ENCODE data around the gene ADISSP.

The ADISSP gene

DNA sequence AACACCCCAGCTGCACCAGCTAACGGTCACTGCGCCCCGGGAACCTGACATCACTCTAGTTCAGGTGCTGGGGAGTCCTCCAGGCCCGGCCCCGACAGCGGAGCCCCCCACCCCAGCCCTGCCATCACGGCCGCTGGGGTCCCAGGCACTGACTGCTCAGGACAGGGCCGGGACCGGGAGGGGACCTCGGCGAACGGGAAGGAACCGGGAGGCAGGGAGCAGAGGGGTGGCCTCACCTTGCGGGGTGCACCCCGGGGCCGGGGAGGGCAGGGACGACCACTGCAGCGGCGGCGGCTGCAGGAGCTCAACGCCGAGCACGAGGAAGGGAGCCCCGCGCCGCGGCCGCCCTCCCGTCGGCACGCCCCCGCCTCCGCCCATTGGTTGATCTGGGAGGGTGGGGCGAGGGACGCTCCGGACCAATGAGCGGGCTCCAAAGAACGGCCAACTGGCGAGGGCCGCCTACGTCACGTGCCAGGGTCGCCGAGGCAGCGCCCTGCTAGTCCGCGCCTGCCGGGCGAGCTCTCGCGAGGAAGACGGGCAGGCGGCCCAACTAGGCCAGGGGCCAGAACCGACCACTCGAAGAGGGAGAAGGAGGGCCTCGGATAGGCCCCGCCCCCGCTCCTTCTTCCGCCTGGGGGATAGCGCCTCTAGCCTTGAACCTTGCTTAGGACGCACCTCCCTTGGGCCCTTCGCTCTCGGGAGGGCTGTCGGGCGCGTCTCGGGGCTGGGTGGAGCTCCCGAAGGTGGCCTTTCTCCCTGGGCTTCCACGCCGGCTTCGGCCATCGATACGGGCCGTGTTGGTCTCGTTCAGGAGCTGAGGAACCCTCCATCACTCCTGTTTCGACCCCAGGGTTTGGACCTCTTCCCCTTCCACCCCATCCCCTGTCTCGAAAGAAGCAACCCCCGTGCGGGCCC lies at the start of gene ADISSP:
TSS of gene ADISSP (minus strand) at position 327 of the 915 bp plus-strand sequence. CDS start 7,653 bp downstream, outside the sequence.
- peak; percentile 99 for DNase-seq

DNA sequence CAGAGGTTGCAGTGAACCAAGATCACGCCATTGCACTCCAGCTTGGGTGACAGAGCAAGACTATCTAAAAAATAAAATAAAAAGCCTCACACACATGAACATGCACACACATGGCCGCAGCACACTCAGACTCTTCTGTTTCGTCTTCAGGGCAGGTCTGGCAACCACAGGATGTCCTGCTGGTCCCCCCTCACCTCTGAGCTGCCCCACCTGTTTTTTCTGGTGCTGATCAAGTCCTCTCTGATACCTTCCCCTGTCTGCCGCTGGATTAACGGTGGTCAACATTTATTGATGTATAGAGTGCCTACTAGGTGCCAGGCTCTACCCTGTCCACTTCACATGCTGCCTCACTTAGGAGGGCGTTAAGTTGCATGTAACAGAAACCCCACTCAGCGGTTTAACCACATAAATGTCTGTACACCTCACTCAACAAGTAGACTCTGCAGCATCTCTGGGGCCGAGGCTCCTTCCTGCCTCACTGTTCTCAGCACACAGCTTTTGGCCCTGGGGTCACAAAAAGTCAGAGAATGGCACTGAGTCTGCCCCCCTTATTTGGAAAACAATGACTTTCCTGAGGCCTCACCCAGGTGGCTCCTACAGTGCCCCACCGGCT lies 48.3 kb upstream of the ADISSP start:
- no peak for DNase-seq

GRCh38 chr20:3814928-3815495 lies 47.5 kb upstream of the ADISSP start:
- no peak for DNase-seq

DNA sequence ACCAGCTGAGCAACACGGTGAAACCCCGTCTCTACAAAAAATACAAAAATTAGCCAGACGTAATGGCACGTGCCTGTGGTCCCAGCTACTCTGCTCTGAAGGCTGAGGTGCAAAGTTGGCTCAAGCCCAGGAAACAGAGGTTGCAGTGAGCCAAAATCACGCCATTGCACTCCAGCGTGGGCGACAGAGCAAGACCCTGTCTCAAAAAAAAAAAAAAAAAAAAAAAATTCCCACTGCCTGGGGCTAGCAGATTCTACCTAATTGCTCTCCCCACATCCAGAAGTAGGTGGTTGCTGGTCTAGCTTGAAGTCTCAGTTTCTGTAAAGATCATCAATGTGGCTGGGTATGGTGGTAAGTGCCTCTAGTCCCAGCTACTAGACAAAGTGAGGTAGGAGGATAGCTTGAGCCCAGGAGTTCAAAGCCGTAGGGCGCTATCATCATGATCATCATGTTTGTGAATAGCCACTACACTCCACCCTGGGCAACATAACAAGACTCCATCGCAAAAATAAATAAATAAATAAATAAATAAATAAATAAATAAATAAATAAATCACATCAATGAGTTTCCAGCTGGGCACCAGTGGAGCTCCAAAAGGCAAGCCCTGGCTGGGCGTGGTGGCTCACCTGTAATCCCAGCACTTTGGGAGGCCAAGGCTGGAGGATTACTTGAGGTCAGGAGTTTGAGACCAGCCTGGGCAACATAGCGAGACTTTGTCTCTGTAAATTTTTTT lies 46.5 kb upstream of the ADISSP start:
- no peak for DNase-seq

GRCh38 chr20:3812975-3813847 lies 45.7 kb upstream of the ADISSP start:
- DNase-seq = no peak

GRCh38 chr20:3812259-3812681 lies 44.7 kb upstream of the ADISSP start:
- no peak for DNase-seq

- DNase-seq = no peak
These were observed 44.1 kb upstream of the ADISSP start for GRCh38 chr20:3811467-3812258.

DNA sequence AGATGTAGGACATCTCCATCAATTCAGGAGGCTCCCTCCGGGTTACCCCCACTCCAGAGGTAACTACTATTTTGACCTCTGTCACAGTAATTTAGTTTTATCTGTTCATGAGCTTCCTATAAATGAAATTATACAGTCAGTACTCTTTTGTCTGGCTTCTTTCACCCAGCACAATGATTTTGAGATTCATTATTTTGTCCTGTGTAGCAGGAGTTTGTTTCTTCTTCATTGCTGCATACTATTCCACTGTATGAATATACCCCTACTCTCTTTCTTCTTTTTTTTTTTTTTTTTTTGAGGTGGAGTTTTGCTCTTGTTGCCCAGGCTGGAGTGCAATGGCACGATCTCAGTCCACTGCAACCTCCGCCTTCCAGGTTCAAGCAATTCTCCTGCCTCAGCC lies 41.0 kb upstream of the ADISSP start:
- no peak for DNase-seq

GRCh38 chr20:3804781-3805180 lies 37.2 kb upstream of the ADISSP start:
- DNase-seq = no peak

DNA sequence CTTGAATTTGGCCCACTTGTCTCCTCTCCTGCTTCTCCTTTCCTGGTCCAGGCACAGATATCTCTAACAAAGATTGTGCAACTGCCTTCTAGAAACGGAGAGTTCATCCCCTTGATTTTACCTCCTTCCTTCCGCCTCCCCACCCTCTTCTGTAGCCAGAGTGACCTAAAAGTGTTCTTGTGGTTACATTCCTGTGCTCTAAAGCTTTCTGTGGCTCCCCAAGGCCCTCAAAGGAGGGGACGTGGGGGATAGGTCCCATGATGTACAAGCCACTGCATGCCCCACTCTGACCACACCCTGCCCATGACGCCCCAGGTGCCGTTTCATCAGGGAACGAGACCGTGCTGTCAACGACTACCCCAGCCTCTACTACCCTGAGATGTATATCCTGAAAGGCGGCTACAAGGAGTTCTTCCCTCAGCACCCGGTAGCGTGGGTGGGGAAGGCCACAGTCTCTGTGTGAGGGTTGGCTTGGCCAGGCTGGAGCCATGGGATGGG lies 36.8 kb upstream of the ADISSP start:
- DNase-seq = no peak

DNA sequence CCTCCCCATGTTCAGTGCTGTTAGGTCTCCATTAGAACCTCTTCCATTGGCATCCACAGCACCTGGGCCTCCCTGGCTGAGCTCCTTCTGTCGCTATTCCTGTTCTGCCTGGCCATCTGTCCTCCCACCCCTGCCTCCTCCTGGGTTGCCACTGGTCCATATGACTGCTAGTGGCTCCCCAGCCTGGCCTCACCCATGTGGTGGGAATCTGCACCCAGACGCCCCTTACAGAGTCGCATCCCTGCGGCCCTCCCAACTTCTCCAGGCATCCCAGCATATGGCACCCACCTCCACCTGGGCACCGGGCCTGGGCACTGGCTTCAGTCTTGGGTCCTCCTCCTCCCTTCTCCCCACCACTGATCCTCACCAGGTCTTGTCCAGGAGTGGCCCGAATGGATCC lies 36.3 kb upstream of the ADISSP start:
- DNase-seq = no peak

DNA sequence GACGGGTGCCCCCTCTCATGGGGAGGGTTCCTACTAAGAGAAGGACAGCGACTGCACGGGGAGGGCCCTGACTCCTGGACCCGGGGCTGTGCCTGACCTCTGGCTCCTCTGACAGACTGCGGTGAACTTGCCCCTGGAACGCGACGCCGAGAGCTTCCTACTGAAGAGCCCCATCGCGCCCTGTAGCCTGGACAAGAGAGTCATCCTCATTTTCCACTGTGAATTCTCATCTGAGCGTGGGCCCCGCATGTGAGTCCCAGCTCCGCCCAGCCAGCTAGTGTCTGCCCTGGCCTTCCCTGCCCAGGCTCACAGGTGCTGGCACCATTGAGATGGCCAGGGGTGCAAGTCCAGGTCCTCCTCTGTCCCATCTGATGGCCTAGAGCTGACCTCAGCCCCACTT lies 35.7 kb upstream of the ADISSP start:
- DNase-seq = no peak

- no peak for DNase-seq
These were observed 35.1 kb upstream of the ADISSP start for GRCh38 chr20:3802524-3803239.

DNA sequence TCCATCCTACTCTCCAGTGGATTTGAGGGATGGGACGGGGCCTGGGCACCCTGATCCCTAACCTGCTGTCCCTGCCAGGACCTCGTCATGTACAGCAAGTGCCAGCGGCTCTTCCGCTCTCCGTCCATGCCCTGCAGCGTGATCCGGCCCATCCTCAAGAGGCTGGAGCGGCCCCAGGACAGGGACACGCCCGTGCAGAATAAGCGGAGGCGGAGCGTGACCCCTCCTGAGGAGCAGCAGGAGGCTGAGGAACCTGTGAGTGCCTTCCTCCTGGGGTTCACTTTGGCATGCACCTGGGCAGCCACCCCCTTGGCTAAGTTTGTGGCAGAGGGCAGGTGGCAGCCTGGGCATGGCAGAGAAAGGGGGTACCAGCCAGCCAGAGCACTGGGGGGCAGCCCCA lies 34.3 kb upstream of the ADISSP start:
- no peak for DNase-seq

GRCh38 chr20:3801299-3801698 lies 33.7 kb upstream of the ADISSP start:
- DNase-seq = no peak

DNA sequence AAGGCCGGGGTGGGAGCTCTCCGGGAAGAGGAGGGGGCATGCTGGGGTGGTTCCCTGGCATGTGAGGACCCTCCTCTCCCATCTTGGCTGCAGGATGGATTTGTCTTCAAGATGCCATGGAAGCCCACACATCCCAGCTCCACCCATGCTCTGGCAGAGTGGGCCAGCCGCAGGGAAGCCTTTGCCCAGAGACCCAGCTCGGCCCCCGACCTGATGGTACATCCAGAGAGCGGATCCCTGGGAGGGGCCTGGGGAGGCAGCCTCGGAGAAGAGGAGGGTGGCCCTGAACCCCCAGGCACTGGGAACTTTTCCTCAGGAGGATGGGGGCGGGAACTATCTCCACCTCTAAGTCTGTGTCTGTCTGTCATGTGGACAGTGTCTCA lies 33.3 kb upstream of the ADISSP start:
- no peak for DNase-seq

DNA sequence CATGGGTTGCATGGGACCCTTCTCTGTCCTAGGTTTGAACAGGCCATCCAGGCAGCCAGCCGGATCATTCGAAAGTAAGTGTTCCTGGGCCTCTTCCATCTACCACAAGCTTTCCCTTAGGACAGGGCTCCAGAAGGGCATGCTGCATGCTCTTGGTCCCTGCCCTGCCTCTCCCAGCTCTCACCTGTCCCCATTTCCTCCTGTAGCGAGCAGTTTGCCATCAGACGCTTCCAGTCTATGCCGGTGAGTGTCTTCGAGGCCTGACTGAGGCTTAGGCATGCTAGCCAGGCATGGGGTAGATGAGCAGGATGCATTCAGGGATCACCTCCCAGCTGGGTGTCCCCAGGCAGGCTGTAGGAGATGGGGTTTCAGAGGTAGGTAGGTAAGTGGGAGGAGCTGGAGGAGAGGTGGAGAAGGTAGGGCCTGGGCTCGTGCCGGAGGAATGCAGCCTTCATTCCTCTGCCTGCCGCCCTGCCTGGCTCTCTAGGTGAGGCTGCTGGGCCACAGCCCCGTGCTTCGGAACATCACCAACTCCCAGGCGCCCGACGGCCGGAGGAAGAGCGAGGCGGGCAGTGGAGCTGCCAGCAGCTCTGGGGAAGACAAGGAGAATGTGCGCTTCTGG lies 32.8 kb upstream of the ADISSP start:
- no peak for DNase-seq

GRCh38 chr20:3798908-3799248 lies 31.3 kb upstream of the ADISSP start:
- no peak for DNase-seq

GRCh38 chr20:3798373-3798768 lies 30.8 kb upstream of the ADISSP start:
- DNase-seq = no peak

Data from NCI-H748 treated with DMSO at 0.1 percent for 48 hours (cell line).